ENCODE results near the gene PPP1R36. TPM values are rescaled to one million over a fixed set of nuclear protein-coding genes. Genes with fewer than 3 reads are reported as not detected.

Gene PPP1R36
- under 1 TPM in 1 of 2 experiments, not detected in 1; 0.50 TPM for total RNA-seq

GRCh38 chr14:64549791-64550620 is at the start of gene PPP1R36:
PPP1R36 (plus strand) TSS chr14:64549961; CDS start chr14:64549998, 37 bp downstream.
- H3K27me3 Mint-ChIP-seq, result peaks cover 43% of the 10 kb centered on the region
- H3K4me1 Mint-ChIP-seq, result peaks cover 15% of the 10 kb centered on the region
- H3K36me3 Mint-ChIP-seq (ENCODE audit: low read depth), result no peaks in the 10 kb centered on the region
- peak within 1 kb of the TSS; percentile 35 for H3K4me3 Mint-ChIP-seq
- H3K27ac Mint-ChIP-seq, result no peak within 1 kb of the TSS
- no peaks in the 10 kb centered on the region for H3K9me3 Mint-ChIP-seq
- ChIA-PET CTCF (interaction anchor here (0.6 to 1.7 kb wide), 4 partner anchors 8 to 26 kb away, joined by 3 to 7 read pairs (median 4); partner anchors contain the start of gene HSPA2), POLR2A (no interaction called here)
- DNase-seq, result peak; percentile 44

DNA sequence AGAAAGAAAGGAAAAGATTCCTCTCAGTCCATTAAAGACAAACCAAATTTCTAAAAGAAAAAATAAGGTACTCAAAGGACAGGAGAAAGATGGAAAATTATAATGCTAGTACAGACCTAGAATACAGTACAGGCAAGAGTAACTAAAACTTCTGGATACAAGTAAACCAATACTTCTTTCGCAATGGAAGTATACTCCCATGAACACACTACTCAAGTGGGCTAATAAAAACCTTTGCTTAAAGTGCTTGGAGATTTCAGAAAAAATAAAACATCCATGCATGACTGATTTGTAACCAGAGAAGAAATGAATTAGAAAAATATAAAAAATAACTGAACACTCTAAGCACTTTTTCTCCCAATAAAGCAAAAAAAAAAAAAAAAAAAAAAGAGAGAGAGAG is 49.7 kb upstream of the PPP1R36 start:
- Mint-ChIP-seq H3K27me3 (no peaks in the 10 kb centered on the region), H3K36me3 (ENCODE audit: low read depth) (peaks cover 51% of the 10 kb centered on the region), H3K4me3 (peak overlapping the region; percentile 99), H3K4me1 (peaks cover 48% of the 10 kb centered on the region), H3K9me3 (no peaks in the 10 kb centered on the region), H3K27ac (peak overlapping the region; percentile 100)
- CTCF ChIA-PET, result interaction anchor here (0.6 to 1.5 kb wide), 2 partner anchors 24 to 116 kb away, joined by 3 read pairs; no protein-coding TSS in a partner anchor
- POLR2A ChIA-PET, result no interaction called here
- no peak for DNase-seq

- Mint-ChIP-seq H3K4me3 (peak overlapping the region; percentile 99), H3K27ac (peak overlapping the region; percentile 100), H3K9me3 (no peaks in the 10 kb centered on the region), H3K36me3 (ENCODE audit: low read depth) (peaks cover 57% of the 10 kb centered on the region), H3K4me1 (peaks cover 53% of the 10 kb centered on the region), H3K27me3 (no peaks in the 10 kb centered on the region)
- ChIA-PET CTCF (interaction anchor here (0.7 to 1.7 kb wide), 8 partner anchors 9 to 179 kb away, joined by 3 to 5 read pairs (median 3); no protein-coding TSS in a partner anchor), POLR2A (no interaction called here)
- DNase-seq, result no peak
Observed at GRCh38 chr14:64501411-64502171, 48.2 kb upstream of the PPP1R36 start.

GRCh38 chr14:64502456-64502855 is 47.3 kb upstream of the PPP1R36 start:
- POLR2A ChIA-PET, result no interaction called here
- no peaks in the 10 kb centered on the region for H3K9me3 Mint-ChIP-seq
- peak overlapping the region; percentile 100 for H3K27ac Mint-ChIP-seq
- H3K4me1 Mint-ChIP-seq, result peaks cover 53% of the 10 kb centered on the region
- H3K4me3 Mint-ChIP-seq, result peak overlapping the region; percentile 99
- H3K36me3 Mint-ChIP-seq (ENCODE audit: low read depth), result peaks cover 58% of the 10 kb centered on the region
- DNase-seq, result peak; percentile 34
- CTCF ChIA-PET, result interaction anchor here (0.6 to 1.7 kb wide), 6 partner anchors 9 to 910 kb away, joined by 3 to 5 read pairs (median 3); no protein-coding TSS in a partner anchor
- H3K27me3 Mint-ChIP-seq, result no peaks in the 10 kb centered on the region

DNA sequence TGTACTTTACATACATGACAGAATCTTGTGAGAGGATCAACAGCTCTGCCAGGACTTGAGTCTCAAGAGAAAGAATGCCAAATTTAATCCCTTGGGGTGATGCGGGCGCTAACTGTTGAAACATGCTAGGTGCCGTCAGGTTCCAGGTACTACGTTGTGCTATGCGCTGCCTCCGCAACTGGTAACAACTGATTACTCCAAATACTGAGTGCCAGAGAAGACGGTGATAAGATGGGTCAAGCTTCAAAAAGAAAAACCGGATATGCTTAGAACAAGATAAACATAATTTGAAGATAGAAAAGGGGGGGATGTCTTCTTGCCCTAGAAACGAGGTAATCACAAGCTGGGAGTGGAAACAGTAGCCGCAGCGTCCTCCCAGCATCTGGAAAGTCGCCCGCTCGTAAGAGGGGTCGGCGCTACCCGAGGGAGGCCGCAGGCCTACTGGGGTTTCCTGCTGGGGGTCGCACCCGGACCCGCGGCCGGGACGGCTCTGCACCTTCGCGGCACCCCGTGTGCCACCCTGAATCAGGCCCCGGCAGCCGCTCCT is 46.8 kb upstream of the PPP1R36 start:
- peak overlapping the region; percentile 99 for H3K4me3 Mint-ChIP-seq
- POLR2A ChIA-PET, result no interaction called here
- H3K27ac Mint-ChIP-seq, result peak overlapping the region; percentile 100
- DNase-seq, result peak; percentile 31
- H3K36me3 Mint-ChIP-seq (ENCODE audit: low read depth), result peaks cover 56% of the 10 kb centered on the region
- CTCF ChIA-PET, result interaction anchor here (0.6 to 1.7 kb wide), 5 partner anchors 8 to 910 kb away, joined by 3 to 5 read pairs (median 3); no protein-coding TSS in a partner anchor
- H3K9me3 Mint-ChIP-seq, result no peaks in the 10 kb centered on the region
- peaks cover 54% of the 10 kb centered on the region for H3K4me1 Mint-ChIP-seq
- H3K27me3 Mint-ChIP-seq, result no peaks in the 10 kb centered on the region

GRCh38 chr14:64503434-64504309 is 46.1 kb upstream of the PPP1R36 start, which contains the start of gene ZBTB25:
ZBTB25 (minus strand) TSS chr14:64503838; CDS start chr14:64490533, 13,305 bp downstream.
- H3K4me1 Mint-ChIP-seq, result peaks cover 59% of the 10 kb centered on the region

DNA sequence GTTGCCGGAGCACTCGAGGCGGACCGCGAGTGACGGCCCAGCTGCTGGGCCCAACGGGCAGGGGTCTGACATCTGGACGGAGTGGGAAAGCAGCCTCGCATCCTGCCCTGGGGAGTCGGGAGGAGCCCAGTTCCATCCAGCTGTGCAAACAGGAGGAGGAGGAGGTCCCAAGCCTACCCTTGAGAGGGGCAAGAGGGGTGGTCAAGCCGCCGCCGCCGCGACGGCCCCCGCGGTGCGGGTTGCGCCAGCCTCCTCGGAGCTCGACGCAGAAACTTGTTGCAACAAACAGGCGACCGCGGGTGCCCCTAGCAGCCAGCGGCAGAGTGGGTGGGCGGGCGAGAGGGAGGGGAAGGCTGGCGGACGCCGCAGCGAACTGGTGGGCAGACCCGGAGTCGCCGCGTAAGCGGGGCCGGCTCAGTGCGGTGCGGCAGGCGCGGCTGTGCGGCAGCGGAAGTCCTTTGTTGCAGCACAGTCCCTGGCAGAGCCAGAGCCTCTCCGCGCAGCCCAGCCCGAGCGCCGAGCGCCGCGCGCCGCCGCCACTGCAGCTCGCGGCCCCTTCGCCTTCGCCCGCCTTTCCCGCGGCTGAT is 45.4 kb upstream of the PPP1R36 start, which contains the start of gene ZBTB1:
Gene ZBTB1, plus strand, starts transcription at position 461 of the 587 bp plus-strand sequence. CDS start 16,735 bp downstream, outside the sequence.
- no peaks in the 10 kb centered on the region for H3K9me3 Mint-ChIP-seq
- POLR2A ChIA-PET, result interaction anchor here (0.6 to 0.7 kb wide), 2 partner anchors 78 to 863 kb away, joined by 3 to 4 read pairs; partner anchors contain the start of gene WDR89
- peak within 1 kb of the TSS; percentile 94 for H3K4me3 Mint-ChIP-seq
- peak; percentile 86 for DNase-seq
- H3K27me3 Mint-ChIP-seq, result no peaks in the 10 kb centered on the region
- CTCF ChIA-PET, result interaction anchor here (1.3 kb wide), 1 partner anchor 17 kb away, joined by 3 read pairs; no protein-coding TSS in a partner anchor
- H3K36me3 Mint-ChIP-seq (ENCODE audit: low read depth), result peaks cover 59% of the 10 kb centered on the region
- peak within 1 kb of the TSS; percentile 100 for H3K27ac Mint-ChIP-seq
- H3K4me1 Mint-ChIP-seq, result peaks cover 61% of the 10 kb centered on the region

More at GRCh38 chr14:64503434-64504309, 46.1 kb upstream of the PPP1R36 start, which contains the start of gene ZBTB25:
- Mint-ChIP-seq H3K36me3 (ENCODE audit: low read depth) (peaks cover 58% of the 10 kb centered on the region), H3K9me3 (no peaks in the 10 kb centered on the region), H3K4me3 (peak within 1 kb of the TSS; percentile 99), H3K27ac (peak within 1 kb of the TSS; percentile 100), H3K27me3 (no peaks in the 10 kb centered on the region)
- DNase-seq, result peak; percentile 98
- ChIA-PET CTCF (interaction anchor here (1.1 to 1.6 kb wide), 3 partner anchors 7 to 17 kb away, joined by 3 to 5 read pairs (median 5); no protein-coding TSS in a partner anchor), POLR2A (interaction anchor here (0.6 kb wide), 1 partner anchor 77 kb away, joined by 3 read pairs; no protein-coding TSS in a partner anchor)

DNA sequence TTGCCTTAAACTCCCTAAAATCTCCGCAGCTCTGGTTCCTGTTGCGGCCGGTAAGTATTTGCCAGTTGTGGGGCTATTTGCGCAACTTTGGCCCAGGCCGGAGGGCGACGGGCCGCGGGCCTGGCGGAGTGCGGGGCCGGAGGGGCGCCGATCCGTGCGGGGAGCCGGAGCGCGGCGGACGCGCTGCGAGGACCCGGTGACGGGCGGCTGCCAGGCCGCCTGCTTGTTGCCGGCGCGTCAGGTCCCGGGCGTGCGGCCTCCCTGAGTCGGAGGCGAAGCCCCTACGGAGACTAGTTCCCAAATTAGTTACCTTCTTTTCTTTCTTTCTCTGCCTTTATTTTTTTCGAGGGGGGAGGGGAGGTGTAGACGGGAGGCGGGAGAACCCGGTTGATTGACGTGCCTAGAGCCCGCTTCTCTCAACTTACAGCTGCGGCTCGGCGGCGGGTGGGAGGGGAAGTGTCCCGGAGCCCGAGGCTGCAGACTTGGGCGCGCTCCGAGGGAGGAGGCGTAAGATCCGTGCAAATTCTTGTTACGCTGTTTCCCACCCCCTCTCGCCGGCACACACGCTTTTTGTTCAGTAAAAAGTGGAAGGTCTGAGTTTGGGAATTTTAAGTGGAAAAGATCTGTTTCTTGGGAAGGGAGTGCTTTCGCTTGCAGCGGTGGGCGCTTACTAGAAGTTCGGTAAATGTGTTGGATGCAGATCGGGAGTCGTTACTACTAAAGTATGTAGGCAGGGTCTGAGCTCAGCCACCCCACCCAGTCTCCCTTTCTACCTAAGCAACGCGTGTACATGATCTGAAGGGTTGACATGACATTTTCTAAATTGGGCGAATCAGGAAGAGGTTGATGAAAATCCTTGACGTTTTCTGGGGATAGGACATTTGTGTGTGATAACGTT is 44.6 kb upstream of the PPP1R36 start:
- H3K27me3 Mint-ChIP-seq, result no peaks in the 10 kb centered on the region
- H3K4me3 Mint-ChIP-seq, result peak overlapping the region; percentile 94
- peak; percentile 89 for DNase-seq
- CTCF ChIA-PET, result interaction anchor here (1.3 kb wide), 1 partner anchor 16 kb away, joined by 3 read pairs; no protein-coding TSS in a partner anchor
- H3K9me3 Mint-ChIP-seq, result no peaks in the 10 kb centered on the region
- peak overlapping the region; percentile 100 for H3K27ac Mint-ChIP-seq
- H3K4me1 Mint-ChIP-seq, result peaks cover 59% of the 10 kb centered on the region
- H3K36me3 Mint-ChIP-seq (ENCODE audit: low read depth), result peaks cover 53% of the 10 kb centered on the region
- POLR2A ChIA-PET, result interaction anchor here (0.7 to 0.9 kb wide), 2 partner anchors 166 to 864 kb away, joined by 3 to 4 read pairs; partner anchors contain the start of gene WDR89

DNA sequence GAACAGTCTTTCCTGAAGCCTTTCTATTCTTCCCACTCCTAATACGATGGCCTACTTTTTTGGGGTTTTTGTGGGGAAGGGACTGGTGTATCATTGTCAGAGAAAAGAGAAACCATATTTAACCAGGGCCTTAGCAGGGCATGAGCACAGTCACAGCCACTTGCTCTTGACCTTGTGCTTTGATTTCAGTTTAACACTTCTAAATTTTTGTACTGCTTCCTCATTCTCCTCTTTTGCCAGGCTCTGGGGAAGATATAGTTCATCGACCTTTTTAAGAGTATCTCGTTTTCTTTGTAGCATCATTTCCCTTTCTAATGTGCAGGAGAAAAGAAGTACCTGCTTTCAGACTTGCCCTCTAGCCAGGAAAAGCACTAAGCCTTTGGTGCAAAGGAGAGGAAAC is 43.0 kb upstream of the PPP1R36 start:
- Mint-ChIP-seq H3K36me3 (ENCODE audit: low read depth) (peaks cover 48% of the 10 kb centered on the region), H3K27me3 (no peaks in the 10 kb centered on the region), H3K4me1 (peaks cover 63% of the 10 kb centered on the region), H3K9me3 (no peaks in the 10 kb centered on the region), H3K4me3 (peak overlapping the region; percentile 94), H3K27ac (peak overlapping the region; percentile 100)
- no peak for DNase-seq
- POLR2A ChIA-PET, result no interaction called here
- CTCF ChIA-PET, result no interaction called here

GRCh38 chr14:64507376-64508156 is 42.2 kb upstream of the PPP1R36 start:
- no peak for DNase-seq
- ChIA-PET CTCF (interaction anchor here (0.6 kb wide), 2 partner anchors 74 to 189 kb away, joined by 3 to 4 read pairs; no protein-coding TSS in a partner anchor), POLR2A (no interaction called here)
- H3K4me1 Mint-ChIP-seq, result peaks cover 64% of the 10 kb centered on the region
- peak overlapping the region; percentile 100 for H3K27ac Mint-ChIP-seq
- H3K27me3 Mint-ChIP-seq, result no peaks in the 10 kb centered on the region
- peak overlapping the region; percentile 94 for H3K4me3 Mint-ChIP-seq
- H3K9me3 Mint-ChIP-seq, result no peaks in the 10 kb centered on the region
- H3K36me3 Mint-ChIP-seq (ENCODE audit: low read depth), result peaks cover 40% of the 10 kb centered on the region

Measured in activated CD4-positive, alpha-beta T cell treated with anti-CD3 and anti-CD28 coated beads, Interleukin-2, amount 10 ng/mL, durations not matched to agents 7 days and 5 days (primary cell).